GM12874 (cell line): ENCODE results near the gene IFT80.

Experiments used
- TF ChIP-seq, protein P1 (sequence below): IDR thresholded peaks from 2 replicates; pipeline ENCODE4 v1.5.1; 2011; ENCODE audit warnings: low read depth, mild to moderate bottlenecking, control low read depth, low read length, moderate library complexity; ENCODE audit not compliant: insufficient read depth

Gene IFT80

DNA sequence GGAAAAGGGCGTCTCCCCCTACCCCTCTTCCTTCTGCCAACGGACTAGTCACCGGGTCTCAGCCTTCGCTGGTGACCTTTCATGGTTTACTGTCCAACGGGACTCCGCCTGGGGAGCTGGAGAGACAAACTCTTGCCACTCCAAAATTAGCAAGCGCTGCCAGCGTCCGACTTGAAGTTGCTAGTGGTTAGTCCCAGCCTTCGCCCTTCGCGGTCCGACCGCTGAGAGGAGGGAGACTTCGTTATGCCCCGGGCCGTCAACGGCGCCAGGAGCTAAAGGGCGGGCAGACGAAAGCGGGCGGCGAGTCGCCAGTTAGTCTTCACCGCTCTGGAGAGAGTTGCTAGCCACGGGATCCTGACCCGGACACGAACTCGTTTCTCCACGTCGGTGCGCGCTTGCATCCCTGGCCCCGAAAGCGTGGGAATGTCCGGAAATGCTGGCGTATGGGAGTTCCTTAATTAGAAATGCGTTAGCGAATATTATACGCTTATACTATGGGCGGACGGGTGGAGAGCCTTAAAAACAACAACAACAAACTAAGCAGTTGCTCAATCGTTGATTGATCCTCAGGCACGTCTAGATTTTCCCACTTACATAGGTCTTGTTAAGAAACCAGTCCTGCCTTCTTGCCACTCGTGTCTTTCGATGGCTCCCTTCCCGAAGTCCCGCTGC is 1.1 kb upstream of the IFT80 start:
- TF ChIP-seq, protein P1, sequence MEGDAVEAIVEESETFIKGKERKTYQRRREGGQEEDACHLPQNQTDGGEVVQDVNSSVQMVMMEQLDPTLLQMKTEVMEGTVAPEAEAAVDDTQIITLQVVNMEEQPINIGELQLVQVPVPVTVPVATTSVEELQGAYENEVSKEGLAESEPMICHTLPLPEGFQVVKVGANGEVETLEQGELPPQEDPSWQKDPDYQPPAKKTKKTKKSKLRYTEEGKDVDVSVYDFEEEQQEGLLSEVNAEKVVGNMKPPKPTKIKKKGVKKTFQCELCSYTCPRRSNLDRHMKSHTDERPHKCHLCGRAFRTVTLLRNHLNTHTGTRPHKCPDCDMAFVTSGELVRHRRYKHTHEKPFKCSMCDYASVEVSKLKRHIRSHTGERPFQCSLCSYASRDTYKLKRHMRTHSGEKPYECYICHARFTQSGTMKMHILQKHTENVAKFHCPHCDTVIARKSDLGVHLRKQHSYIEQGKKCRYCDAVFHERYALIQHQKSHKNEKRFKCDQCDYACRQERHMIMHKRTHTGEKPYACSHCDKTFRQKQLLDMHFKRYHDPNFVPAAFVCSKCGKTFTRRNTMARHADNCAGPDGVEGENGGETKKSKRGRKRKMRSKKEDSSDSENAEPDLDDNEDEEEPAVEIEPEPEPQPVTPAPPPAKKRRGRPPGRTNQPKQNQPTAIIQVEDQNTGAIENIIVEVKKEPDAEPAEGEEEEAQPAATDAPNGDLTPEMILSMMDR: no peak

DNA sequence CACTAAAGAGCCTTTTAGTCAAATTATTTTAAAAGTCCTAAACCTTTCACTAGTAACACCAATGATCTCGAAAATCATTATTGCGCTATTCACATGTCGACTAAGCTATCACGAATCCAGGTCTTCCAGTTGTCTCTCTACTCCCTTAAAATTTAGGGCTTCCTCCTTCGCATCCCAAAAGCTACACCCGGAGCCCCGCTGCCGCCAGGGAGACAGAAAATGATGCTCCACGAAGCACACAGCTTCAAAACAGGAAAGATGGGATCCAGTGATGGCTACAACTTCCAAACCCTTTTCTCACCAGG is 253 bp downstream of the IFT80 start:
- TF ChIP-seq, protein P1: no peak

DNA sequence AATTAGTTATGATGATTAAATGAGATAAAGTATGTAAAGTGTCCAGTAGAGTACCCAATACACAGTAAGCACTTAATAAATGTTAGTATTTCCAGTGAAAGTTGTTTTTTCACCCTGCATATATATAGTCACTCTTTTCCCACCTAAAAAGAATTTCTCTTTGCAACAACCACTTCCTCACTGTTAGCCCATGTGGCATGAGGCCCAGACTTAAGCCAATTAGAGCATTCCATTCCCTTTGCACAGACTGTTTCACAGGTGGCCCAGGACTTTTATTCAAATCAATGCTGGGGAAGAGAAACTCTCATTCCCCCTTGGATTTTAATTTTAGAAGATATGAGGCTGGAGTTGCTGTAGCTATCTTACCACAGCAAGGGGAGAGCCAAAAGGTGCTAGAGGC is 3.7 kb downstream of the IFT80 start:
- TF ChIP-seq, protein P1: no peak

DNA sequence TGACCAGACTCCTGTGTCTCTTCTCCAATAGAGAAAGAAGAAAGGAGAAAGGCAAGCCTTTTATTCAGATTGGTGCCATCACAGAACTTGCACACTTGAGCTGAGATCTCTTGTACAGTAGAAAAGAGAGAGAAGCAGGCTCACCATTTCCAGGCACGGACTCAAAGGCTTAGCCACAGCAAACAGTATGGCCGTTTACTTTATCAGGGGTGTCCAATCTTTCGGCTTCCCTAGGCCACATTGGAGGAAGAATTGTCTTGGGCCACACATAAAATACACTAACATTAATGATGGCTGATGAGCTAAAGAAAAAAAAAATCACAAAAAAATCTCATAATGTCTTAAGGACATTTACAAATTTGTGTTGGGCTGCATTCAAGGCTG is 5.0 kb downstream of the IFT80 start:
- TF ChIP-seq, protein P1: no peak

DNA sequence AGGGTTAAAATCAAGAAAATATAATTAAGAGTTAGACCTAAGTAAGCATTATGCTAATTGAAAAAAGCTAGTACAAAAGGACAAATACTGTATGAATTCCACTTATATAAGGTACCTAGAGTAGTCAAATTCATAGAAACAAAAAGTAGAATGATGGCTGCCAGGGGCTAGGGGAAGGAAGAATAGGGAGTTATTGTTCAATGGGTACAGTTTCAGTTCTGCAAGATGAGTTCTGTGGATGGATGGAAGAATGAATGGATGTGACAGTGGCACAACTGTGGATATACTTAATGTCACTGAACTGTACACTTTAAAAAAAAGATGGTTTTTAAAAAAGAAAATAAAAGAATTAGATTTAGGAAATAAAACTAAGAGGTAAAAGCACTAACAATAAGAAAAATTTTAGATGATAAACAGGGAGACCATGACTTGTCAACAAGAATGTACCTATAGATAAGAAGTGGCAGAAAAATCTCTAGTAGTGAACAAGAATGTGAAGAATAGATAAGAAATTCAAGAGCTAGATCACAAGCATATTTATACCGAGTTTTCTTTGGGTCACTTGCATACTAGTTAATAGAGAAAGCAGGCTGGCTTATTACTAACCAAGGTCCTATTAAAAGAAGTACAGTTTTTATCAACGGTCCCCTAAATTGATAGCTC is 5.5 kb downstream of the IFT80 start:
- TF ChIP-seq, protein P1: no peak

DNA sequence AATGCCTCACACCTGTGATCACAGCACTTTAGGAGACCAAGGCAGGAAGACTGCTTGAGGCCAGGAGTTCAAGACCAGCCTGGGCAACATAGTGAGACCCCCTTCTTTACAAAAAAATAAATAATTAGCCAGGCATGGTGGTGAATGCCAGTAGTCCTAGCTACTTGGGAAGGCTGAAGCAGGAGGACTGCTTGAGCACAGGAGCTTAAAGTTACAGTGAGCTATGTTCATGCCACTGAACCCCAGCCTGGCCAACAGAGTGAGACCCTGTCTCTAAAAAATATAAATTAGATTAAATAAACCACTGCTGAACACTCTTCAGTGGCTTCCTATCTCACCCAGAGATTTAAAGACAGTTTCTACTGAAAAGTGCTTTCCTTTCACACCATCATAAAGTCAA is 6.2 kb downstream of the IFT80 start:
- TF ChIP-seq, protein P1: no peak

DNA sequence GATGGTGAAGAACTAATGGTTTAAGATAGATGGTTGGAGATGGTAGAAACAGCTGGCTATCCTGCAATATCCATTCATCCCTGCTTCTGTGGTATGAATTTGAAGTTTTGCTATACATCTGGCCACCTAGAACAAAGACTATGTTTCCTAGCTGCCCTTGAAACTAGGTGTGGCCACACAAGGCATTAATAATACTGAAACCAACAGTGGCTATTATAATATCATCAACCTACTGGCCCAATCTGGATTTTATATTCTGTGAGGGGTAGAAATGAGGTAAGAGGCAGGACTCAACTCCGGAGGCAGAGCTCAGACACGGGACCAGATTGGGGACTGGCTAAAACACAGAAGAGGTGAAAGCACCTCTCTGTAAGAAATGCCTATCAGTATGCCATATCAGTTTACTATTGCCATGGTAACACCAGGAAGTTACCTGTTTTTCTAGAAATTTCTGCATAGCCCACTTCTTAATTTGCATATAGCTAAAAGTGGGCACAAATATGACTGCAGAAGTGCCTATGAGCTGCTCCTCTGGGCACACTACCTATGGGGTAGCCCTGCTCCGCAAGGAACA is 8.4 kb downstream of the IFT80 start:
- TF ChIP-seq, protein P1: no peak
